ENCODE measurements around the gene BCL7C.

BCL7C gene

GRCh38 chr16:30925995-30926811 lies 32.3 kb upstream of the BCL7C start:
- Mint-ChIP-seq H3K36me3 (ENCODE audit: low read depth) (peaks cover 2% of the 10 kb centered on the region), H3K4me1 (ENCODE audit: low read depth) (peaks cover 18% of the 10 kb centered on the region), H3K27me3 (ENCODE audit: low read depth) (no peaks in the 10 kb centered on the region), H3K27ac (no peak overlapping the region), H3K9me3 (no peaks in the 10 kb centered on the region), H3K4me3 (peak overlapping the region; percentile 27)

- no peaks in the 10 kb centered on the region for H3K27me3 Mint-ChIP-seq (ENCODE audit: low read depth)
- no peaks in the 10 kb centered on the region for H3K9me3 Mint-ChIP-seq
- no peak overlapping the region for H3K27ac Mint-ChIP-seq
- peaks cover 20% of the 10 kb centered on the region for H3K4me1 Mint-ChIP-seq (ENCODE audit: low read depth)
- H3K36me3 Mint-ChIP-seq (ENCODE audit: low read depth): no peaks in the 10 kb centered on the region
- H3K4me3 Mint-ChIP-seq: no peak overlapping the region
Measured at GRCh38 chr16:30925632-30925987, 31.7 kb upstream of the BCL7C start.

- no peaks in the 10 kb centered on the region for H3K36me3 Mint-ChIP-seq (ENCODE audit: low read depth)
- H3K4me1 Mint-ChIP-seq (ENCODE audit: low read depth): peaks cover 20% of the 10 kb centered on the region
- peak overlapping the region; percentile 69 for H3K4me3 Mint-ChIP-seq
- H3K27ac Mint-ChIP-seq: no peak overlapping the region
- no peaks in the 10 kb centered on the region for H3K27me3 Mint-ChIP-seq (ENCODE audit: low read depth)
- no peaks in the 10 kb centered on the region for H3K9me3 Mint-ChIP-seq
Measured at GRCh38 chr16:30924913-30925631, 31.2 kb upstream of the BCL7C start.

- no peaks in the 10 kb centered on the region for H3K9me3 Mint-ChIP-seq
- H3K4me1 Mint-ChIP-seq (ENCODE audit: low read depth): peaks cover 20% of the 10 kb centered on the region
- H3K36me3 Mint-ChIP-seq (ENCODE audit: low read depth): no peaks in the 10 kb centered on the region
- no peaks in the 10 kb centered on the region for H3K27me3 Mint-ChIP-seq (ENCODE audit: low read depth)
- peak overlapping the region; percentile 75 for H3K4me3 Mint-ChIP-seq
- no peak overlapping the region for H3K27ac Mint-ChIP-seq
Measured at GRCh38 chr16:30924076-30924912, 30.4 kb upstream of the BCL7C start.

GRCh38 chr16:30923554-30924075 lies 29.7 kb upstream of the BCL7C start, which contains the start of gene FBXL19:
Gene FBXL19, plus strand, starts transcription at chr16:30923572. Its CDS starts 2,183 bp downstream, at chr16:30925755.
- H3K36me3 Mint-ChIP-seq (ENCODE audit: low read depth): no peaks in the 10 kb centered on the region
- H3K27me3 Mint-ChIP-seq (ENCODE audit: low read depth): no peaks in the 10 kb centered on the region
- peaks cover 20% of the 10 kb centered on the region for H3K4me1 Mint-ChIP-seq (ENCODE audit: low read depth)
- peak within 1 kb of the TSS; percentile 100 for H3K4me3 Mint-ChIP-seq
- peak within 1 kb of the TSS; percentile 100 for H3K27ac Mint-ChIP-seq
- H3K9me3 Mint-ChIP-seq: no peaks in the 10 kb centered on the region

- no peaks in the 10 kb centered on the region for H3K36me3 Mint-ChIP-seq (ENCODE audit: low read depth)
- H3K9me3 Mint-ChIP-seq: no peaks in the 10 kb centered on the region
- peaks cover 20% of the 10 kb centered on the region for H3K4me1 Mint-ChIP-seq (ENCODE audit: low read depth)
- peak overlapping the region; percentile 100 for H3K27ac Mint-ChIP-seq
- no peaks in the 10 kb centered on the region for H3K27me3 Mint-ChIP-seq (ENCODE audit: low read depth)
- peak overlapping the region; percentile 100 for H3K4me3 Mint-ChIP-seq
Measured at GRCh38 chr16:30922960-30923535, 29.2 kb upstream of the BCL7C start.

- peak overlapping the region; percentile 100 for H3K4me3 Mint-ChIP-seq
- peak overlapping the region; percentile 100 for H3K27ac Mint-ChIP-seq
- H3K9me3 Mint-ChIP-seq: no peaks in the 10 kb centered on the region
- no peaks in the 10 kb centered on the region for H3K36me3 Mint-ChIP-seq (ENCODE audit: low read depth)
- H3K27me3 Mint-ChIP-seq (ENCODE audit: low read depth): no peaks in the 10 kb centered on the region
- H3K4me1 Mint-ChIP-seq (ENCODE audit: low read depth): peaks cover 20% of the 10 kb centered on the region
Measured at GRCh38 chr16:30922420-30922959, 28.6 kb upstream of the BCL7C start.

- peaks cover 20% of the 10 kb centered on the region for H3K4me1 Mint-ChIP-seq (ENCODE audit: low read depth)
- H3K27ac Mint-ChIP-seq: peak overlapping the region; percentile 100
- no peaks in the 10 kb centered on the region for H3K36me3 Mint-ChIP-seq (ENCODE audit: low read depth)
- no peaks in the 10 kb centered on the region for H3K9me3 Mint-ChIP-seq
- H3K4me3 Mint-ChIP-seq: peak overlapping the region; percentile 100
- no peaks in the 10 kb centered on the region for H3K27me3 Mint-ChIP-seq (ENCODE audit: low read depth)
Measured at GRCh38 chr16:30921748-30922419, 28.0 kb upstream of the BCL7C start.

- peak overlapping the region; percentile 100 for H3K27ac Mint-ChIP-seq
- H3K4me3 Mint-ChIP-seq: peak overlapping the region; percentile 100
- H3K9me3 Mint-ChIP-seq: no peaks in the 10 kb centered on the region
- H3K4me1 Mint-ChIP-seq (ENCODE audit: low read depth): peaks cover 17% of the 10 kb centered on the region
- H3K36me3 Mint-ChIP-seq (ENCODE audit: low read depth): no peaks in the 10 kb centered on the region
- no peaks in the 10 kb centered on the region for H3K27me3 Mint-ChIP-seq (ENCODE audit: low read depth)
Measured at GRCh38 chr16:30921459-30921747, 27.5 kb upstream of the BCL7C start.

- peak overlapping the region; percentile 60 for H3K4me3 Mint-ChIP-seq
- H3K9me3 Mint-ChIP-seq: no peaks in the 10 kb centered on the region
- H3K36me3 Mint-ChIP-seq (ENCODE audit: low read depth): no peaks in the 10 kb centered on the region
- H3K4me1 Mint-ChIP-seq (ENCODE audit: low read depth): peaks cover 17% of the 10 kb centered on the region
- no peaks in the 10 kb centered on the region for H3K27me3 Mint-ChIP-seq (ENCODE audit: low read depth)
- peak overlapping the region; percentile 36 for H3K27ac Mint-ChIP-seq
Measured at GRCh38 chr16:30920891-30921290, 27.0 kb upstream of the BCL7C start.

GRCh38 chr16:30918614-30919013 lies 24.7 kb upstream of the BCL7C start:
- Mint-ChIP-seq H3K9me3 (no peaks in the 10 kb centered on the region), H3K36me3 (ENCODE audit: low read depth) (no peaks in the 10 kb centered on the region), H3K27me3 (ENCODE audit: low read depth) (no peaks in the 10 kb centered on the region), H3K27ac (no peak overlapping the region), H3K4me1 (ENCODE audit: low read depth) (peaks cover 9% of the 10 kb centered on the region), H3K4me3 (no peak overlapping the region)

- no peaks in the 10 kb centered on the region for H3K4me1 Mint-ChIP-seq (ENCODE audit: low read depth)
Measured at GRCh38 chr16:30914830-30915229, 21.0 kb upstream of the BCL7C start.

GRCh38 chr16:30912794-30913412 lies 19.0 kb upstream of the BCL7C start:
- Mint-ChIP-seq H3K27me3 (ENCODE audit: low read depth) (no peaks in the 10 kb centered on the region), H3K36me3 (ENCODE audit: low read depth) (no peaks in the 10 kb centered on the region), H3K4me3 (no peak overlapping the region), H3K9me3 (no peaks in the 10 kb centered on the region), H3K4me1 (ENCODE audit: low read depth) (peaks cover 1% of the 10 kb centered on the region), H3K27ac (no peak overlapping the region)

More at GRCh38 chr16:30914830-30915229, 21.0 kb upstream of the BCL7C start:
- no peaks in the 10 kb centered on the region for H3K36me3 Mint-ChIP-seq (ENCODE audit: low read depth)
- H3K9me3 Mint-ChIP-seq: no peaks in the 10 kb centered on the region
- no peak overlapping the region for H3K4me3 Mint-ChIP-seq
- no peaks in the 10 kb centered on the region for H3K27me3 Mint-ChIP-seq (ENCODE audit: low read depth)
- no peak overlapping the region for H3K27ac Mint-ChIP-seq
